ENCODE measurements around the gene ALPP.
"Not testable (repeated sequence)": the region's sequence is repeated elsewhere in the genome, so short reads cannot be mapped to it uniquely, and the experiment has no call there.

The ALPP gene

DNA sequence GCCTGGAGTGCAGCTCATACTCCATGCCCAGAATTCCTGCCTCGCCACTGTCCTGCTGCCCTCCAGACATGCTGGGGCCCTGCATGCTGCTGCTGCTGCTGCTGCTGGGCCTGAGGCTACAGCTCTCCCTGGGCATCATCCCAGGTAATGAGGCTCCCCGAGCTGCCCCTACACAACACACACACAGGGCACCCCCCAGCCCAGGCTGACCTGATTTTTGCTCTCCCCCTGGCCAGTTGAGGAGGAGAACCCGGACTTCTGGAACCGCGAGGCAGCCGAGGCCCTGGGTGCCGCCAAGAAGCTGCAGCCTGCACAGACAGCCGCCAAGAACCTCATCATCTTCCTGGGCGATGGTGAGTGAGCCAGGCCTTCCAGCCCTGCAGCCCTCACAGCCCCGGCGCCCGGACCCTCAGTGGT, at the start of gene ALPP:
Gene ALPP (plus strand): TSS at position 17 of the 417 bp plus-strand sequence. CDS start 52 bp downstream, at position 69.
- DNase-seq = not testable (repeated sequence)

DNA sequence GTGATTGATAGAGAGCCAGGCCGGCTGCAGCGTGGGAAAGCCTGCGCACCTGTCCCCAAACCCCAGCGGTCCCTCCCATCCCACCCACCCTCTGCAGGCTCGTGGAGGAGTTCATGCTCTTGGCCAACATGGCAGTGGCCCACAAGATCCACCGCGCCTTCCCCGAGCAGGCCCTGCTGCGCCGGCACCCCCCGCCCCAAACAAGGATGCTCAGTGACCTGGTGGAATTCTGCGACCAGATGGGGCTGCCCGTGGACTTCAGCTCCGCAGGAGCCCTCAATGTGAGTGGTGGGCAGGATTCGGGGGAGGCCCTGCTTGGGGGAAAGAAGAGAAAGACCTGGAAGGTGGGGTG, 48.9 kb upstream of the ALPP start:
- no peak for DNase-seq

DNA sequence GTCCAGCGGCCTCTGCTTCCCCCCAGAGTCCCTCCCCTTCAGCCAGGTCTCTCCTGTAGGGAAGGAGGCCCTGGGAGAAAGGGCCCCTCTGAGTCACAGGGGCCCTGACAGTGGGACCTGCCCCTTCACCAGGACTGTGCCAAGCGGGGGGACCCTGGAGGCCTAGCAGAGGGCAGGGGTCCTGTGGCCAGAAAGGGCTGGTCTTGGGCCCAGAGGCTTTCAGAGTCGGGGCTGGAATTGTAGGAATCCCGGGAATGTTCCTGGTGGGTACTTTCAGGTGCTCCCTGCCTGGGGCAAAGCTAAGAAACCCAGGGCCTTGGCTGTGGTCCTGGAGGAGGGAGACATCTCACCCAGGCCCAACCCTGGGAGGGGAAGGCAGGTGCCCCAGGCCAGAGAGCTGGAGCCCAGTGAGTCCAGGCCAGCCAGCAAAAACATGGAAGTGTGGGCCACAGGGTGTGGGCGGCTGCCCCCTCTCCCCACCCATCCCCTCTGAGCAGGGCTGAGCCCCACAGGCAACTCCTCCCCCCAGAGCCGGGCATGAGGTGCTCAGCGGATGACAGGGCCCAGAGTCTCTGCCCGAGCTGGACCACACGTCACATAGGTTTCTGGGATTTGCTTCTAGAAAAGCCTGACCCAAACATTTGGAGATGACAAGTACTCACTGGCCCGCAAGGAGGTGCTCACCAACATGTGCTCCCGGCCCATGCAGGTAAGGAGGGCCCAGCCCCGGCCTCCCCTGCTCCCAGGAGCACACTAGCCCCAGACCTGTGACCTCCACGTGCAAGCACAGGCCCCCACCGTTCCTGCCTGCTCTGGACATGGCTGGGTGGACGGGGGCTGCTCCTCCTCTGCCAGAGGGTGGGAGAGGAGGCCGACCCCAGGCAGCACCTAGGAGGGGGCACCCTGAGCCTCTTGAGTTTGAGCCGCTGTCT, 48.2 kb upstream of the ALPP start:
- DNase-seq = no peak

DNA sequence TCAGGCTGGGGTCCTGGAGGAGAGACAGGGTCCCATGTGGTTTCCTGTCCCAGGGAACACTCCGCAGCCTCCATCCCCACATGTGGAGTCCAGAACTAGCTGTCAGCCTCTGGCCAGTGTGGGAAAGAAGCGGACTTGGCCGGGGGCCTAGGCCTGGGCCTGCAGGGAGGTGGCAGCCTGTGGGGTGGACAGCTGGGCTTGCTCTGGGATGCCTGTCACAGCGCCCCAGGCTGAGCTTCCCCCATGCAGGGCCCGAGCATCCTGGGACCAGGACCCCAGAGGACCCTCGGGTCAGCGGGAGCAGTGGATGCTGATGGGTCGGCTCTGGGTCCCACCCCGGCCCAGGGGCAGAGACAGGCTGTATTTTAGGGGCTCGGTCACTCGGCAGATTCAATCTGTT, 47.5 kb upstream of the ALPP start:
- DNase-seq = not testable (repeated sequence)

DNA sequence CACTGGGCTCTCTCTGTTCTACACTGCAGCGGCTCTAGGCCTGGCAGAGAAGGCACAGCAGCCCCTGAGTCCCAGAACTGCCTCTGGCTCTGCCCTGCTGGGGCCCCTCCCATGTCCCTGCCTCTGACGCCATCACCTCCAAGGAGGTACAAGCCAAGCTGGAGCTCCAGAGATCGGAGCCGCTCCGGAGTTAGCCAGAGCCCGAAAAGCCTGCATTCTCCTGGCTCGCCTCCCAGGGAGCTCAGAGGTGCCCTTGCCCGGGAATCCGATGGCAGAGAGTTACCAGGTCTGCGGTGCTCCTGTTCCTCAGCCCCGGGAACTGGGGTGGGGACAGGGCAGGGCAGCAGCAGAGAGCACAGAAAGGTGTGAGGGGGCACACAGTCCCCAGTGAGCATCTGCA, 46.9 kb upstream of the ALPP start:
- not testable (repeated sequence) for DNase-seq

DNA sequence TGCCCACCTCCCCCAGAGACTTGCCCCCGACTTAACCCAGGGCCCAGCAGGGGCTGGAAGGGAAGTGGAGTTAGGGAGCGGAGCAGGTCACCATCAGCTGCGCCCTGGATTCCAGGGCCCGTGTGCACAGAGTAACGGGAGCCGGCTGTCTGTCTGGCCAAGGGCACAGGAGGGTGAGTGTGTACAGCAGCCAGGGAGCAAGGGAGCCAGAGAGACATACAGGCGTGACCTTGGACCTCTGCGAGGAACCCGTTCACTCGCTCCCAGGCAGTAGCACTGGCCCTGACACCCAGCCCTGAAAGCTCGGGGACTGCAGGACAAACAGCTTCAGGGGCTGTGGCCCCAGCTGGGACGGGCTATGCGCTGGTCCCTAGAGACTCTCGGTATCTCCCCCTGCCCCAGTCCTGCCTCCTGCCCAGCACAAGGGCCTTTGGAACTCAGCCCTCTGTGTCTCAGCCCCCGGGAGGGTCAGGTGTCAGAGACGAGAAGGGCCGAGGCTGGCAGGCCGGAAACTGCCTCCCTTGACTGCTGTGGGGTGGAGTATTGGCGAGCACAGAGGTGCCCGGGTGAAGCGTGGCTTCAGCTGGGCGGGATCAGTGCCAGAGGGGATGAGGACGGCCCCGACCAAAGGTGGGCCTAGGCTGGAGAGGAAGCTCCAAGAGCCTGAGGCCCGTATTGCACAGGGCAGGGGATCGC, 46.2 kb upstream of the ALPP start:
- DNase-seq = not testable (repeated sequence)

DNA sequence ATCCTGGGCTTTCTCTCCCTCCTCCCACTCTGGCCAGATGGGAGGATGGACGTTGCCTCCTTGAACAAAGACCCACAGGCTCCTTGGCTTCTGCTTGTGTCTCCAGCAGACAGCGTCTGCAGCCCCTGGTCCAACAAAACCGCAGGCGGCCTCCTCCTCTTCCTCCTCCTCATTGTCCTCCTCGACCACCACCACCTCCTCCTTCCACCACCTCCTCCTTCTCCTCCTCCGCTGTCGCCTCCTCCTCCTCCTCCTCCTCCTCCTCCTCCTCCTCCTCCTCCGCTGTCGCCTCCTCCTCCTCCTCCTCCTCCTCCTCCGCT, 45.7 kb upstream of the ALPP start:
- DNase-seq = no peak

DNA sequence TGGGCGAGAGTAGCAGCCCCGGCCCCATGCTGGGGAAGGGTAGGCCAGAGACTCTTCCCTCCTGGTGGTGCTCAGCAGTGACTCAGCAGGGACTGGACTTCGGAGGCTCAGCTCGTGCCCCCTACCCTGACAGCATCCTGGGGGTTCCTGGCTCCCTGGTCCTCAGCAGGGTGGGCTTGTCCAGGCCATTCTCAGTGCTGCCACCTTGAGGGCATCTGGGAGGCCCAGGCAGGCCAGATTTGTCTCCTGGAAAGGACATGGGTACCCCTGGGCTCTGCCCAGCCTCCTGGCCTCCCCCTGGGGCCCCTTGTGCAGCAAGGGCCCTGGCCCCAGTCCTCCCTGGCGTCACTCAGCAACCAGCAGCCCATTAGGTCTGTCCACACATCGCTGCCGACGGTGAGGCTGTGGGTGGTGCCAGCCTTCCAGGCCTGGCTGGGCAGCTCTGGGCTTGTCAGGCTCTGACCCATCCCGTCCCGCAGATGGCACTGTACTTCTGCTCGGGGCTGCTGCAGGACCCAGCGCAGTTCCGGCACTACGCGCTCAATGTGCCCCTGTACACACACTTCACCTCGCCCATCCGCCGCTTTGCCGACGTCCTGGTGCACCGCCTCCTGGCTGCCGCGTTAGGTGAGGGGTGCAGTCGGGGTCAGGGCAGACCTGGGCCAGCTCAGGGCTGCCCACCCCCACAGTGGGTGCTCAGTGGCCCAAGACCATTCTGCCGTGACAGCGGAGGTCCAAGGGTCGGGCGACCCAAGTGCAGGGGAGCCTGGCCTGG, 45.0 kb upstream of the ALPP start:
- peak in 1 of 2 experiments; percentile 51 for DNase-seq

DNA sequence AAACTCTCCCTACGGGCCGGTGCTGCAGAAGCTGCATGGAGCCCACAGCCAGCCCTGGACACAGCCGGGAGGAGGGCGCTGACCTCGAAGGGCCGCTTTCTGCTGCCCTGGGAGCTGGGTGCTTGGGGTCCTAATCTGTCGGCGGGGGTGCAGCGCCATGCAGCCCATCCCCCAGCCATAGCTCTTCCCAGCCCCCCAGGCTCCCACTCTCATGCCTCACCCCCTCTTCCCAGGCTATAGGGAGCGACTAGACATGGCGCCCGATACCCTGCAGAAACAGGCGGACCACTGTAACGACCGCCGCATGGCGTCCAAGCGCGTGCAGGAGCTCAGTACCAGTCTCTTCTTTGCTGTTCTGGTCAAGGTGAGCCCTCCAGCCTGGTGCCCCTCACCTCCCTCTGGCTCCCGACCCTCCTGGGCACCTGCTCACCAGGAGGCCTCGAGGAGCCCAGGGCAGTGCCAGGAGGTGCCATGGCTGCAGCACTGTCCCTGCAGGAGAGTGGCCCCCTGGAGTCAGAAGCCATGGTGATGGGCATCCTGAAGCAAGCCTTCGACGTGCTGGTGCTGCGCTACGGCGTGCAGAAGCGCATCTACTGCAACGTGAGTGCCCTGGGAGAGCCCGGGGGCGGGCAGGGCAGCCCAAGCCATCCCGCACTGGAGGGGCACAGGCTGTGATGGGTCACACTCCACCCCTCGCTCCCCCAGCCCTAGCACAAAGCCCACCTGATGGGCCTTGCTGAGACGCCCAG, 44.2 kb upstream of the ALPP start:
- not testable (repeated sequence) for DNase-seq

DNA sequence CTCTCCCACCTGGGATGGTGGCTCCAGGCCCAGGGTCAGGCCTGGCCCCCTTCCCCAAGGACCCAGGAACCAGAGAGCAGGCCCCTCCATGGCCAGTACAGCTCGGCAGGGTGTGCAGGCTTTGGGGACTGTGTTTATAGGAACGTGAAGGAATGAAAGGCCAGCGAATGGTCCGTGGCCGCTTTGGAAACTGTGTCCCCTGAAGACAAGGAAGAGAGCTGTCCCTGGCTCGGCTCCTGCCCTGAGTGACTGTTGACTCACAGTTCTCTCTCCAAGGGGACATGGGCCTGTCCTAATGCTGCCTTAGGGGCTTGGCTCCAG, 43.7 kb upstream of the ALPP start:
- DNase-seq = not testable (repeated sequence)

DNA sequence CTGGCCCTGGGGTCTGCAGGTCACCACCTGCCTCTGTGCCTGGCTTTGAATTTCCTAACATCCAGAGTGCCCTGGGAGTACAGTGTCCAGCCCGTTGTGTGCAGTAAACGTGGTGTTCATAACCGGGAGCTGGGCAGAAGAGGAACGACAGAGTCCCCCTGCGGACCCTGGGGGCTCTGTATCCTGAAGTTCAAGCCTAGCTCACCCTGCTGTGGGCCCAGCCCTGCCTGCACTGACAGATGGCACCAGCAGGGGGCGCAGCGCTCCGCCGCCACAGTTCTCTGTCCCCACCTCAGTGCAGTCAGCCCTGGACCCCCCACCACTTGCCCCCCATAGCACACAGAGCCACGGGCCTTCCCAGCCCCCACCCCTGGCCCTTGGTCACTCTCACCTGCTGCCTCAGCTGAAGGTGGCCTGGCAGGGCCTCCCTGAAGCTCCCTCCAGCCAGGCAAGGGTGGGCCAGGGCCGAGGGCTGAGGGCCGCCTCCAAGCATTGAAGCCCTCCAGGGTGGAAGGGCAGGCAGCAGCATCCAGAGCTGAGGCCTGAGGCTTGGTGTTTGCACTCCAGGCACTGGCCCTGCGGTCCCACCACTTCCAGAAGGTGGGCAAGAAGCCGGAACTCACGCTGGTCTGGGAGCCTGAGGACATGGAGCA, 43.2 kb upstream of the ALPP start:
- DNase-seq = not testable (repeated sequence)

DNA sequence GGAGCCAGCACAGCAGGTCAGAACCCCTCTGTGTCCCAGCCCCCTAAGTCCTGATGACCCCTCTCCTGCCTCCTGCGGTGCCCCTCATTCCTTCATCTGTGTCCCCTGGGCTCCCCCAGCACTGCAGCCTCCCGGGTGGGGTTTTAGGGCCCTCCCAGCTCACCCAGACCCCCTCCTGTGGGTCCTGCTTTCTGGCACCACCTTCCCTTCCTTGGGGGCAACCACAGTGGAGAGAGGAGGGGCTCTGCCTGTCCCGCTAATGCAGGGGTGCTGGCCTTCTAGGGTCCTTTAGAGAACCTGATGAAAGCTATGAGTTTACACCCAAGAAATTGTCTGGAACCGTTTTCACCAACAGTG, 42.7 kb upstream of the ALPP start:
- no peak for DNase-seq

DNA sequence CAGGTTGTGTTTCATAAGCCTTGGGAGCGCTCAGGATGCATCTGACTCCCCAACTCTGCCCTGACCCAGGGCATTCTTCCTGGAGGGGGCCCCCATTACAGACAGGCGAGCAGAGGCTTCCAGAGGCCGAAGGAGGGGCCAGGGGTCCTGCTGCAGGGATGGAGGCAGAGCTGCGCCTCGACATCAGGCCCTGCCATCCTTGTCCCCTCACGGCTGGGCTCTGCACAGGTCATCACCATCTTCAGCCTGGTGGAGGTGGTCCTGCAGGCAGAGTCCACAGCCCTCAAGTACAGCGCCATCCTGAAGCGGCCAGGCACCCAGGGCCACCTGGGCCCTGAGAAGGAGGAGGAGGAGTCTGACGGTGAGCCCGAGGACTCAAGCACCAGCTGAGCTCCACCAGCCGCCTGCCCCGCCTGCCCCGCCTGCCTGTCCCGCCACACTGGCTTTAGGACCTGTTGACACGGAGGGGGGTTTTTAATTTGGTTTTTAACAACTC, 42.3 kb upstream of the ALPP start:
- no peak for DNase-seq

DNA sequence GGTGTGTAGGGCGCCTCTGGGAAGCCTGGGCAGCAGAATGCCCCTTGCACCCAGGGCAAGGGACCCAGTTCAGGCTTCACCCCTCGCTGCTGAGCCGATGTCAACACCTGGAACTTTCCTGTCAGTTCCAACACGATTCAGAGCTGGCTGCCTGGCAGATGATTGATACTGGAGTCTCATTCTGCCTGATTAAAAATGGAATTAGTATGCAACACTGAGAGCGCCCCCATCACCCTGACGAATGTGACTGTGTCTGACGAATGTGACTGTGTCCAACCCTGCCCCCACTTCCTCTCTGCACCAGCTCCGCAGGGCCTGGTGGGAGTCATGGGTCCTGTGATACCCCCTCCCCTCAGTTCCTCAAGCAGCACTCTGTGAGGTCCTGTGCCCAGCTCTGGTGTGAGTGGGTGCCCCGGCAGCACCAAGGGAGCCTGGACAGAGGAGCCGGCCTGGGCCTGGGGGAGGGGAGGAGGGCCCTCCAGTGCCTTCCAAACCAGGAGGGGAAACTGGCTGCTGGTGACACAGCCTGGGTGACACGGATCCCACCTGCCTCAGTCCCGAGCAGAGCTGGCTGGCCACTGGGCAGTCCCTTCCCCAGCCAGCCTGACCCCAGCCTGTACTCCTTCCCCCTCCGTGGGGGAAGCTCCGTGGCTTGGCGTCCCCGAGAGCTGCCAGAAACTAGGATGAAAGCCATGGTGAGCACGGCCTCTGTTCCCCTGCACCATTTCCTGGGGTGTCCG, 41.4 kb upstream of the ALPP start:
- no peak for DNase-seq

DNA sequence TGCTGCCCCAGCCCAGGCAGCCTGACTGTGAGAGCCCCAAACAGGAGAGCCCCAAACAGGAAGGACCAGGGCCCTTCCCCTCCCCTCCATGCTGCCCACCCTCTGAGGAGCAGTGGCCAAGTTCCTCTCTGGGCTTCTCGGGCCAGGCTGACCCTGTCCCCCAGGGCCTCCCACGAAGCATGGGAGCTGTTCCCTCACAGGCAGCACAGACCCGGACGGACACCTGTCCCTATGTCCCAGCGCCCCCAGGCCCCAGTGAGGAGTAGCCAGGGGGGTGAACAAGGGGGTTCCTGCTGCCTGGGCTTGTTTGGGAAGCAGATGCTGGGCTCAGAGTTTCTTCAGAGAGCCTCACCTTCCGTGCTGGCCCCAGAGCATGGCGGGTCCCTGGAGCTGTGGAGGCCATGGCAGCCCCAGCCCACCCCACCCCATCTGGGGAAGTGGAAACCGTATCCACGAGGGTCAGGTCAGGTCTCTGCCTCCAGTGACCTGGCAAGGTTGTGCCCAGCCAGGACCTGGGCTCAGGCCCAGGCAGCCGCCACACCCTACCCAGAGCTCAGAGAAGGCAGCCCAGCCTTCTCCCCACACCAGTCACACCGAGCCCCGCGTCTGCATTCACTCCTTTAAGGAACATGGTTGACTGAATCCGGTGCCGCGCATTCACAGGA, 40.3 kb upstream of the ALPP start:
- DNase-seq = not testable (repeated sequence)

DNA sequence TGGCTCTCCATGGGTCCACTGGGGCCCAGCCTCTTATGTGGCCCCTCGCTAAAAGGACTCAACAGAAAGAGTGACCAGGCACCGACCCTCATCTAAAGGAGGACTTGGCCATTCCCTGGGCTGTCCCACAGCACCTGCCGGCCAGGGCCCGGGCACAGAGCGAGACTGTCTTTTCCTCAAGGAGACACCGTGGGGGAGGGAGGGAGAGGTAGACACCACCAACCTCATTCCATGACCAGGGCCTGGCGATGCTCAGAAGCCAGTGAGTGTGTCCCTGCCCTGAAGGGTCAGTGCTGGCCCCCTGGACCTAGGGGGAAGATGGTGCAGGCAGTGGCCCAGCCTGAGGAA, 39.8 kb upstream of the ALPP start:
- no peak for DNase-seq

DNA sequence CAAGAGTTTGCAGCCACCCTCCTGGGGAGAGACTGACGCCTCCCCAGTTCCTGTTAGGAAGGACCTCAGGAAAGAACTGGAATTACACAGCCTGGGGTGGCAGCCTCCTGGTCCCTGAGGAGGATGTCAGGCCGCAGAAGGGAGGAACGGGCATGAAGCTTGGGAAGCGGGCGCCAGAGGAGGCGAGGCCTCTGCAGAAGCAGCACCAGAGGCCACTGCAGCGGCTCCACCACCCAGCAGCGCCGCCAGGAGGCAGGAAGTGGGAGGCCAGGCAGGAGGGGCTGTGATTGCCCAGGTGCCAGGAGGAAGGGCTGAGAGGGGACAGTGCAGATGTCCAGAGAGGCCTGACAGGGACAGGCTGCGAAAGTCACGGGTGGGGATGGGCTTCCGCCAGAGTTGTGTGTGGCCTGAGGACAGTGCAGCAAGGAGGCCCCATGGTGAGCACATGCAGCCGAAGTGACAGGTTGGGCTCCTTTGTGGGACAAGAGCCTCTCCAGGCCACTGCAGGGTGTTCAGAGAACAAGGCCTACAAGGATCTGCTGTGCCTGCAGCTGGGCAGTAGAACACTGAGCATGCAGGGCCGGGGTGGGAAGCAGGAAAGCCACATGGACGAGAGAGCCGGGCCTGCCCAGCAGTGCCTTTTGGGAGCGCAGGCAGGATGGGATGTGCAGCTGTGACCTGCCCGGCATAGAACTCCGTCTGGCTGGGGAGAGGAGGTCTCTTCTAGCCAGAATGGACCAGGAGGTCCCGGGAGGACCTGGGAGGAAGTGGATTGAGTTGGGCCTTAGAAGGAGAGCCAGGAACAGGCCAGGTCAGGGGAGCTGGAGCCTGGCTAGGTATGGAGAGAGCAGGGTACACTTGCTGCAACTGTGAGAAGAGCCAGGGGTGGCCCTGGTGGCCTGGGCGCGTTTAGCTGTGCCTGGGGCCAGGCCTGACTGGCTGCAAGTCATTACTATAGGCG, 39.1 kb upstream of the ALPP start:
- no peak for DNase-seq

DNA sequence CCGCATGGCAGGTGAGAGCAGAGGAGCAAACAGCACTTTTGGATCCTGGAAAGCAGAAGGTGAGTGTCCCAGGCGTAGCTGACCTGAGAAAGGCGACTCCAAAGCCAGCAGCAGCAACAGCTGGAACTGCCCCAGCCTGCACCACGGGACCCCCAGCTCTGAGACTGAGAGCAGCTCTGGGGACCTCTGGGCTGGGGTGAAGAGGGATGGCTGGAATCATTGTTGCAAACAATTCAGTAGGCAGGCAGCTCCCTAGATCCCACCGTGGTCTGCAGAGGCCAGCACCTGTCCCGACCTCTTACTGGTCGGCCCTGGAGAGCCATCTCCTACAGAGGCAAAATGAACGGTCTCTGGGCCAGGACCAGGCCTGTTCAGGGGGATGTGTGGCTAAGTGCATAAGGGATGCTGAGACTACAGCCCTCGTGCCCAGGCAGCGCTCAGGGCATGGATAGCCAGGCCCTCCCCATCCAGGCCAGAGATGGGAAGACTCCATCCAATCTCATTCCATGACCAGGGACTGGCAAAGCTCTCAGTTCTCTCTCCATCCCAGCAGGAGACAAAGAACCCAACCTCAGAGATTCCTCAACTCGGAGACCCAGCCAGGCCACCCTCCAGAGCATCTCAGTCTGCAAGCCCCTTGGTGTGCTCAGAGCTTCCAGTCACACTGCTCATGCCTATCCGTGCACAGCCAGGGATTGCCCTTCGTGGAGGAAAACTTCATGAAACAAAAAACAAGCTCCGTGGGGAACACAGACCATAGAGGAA, 38.2 kb upstream of the ALPP start:
- no peak for DNase-seq

Measured in NCI-H526 (cell line).